HEK293 (cell line): ENCODE data around the gene AQP1.

Source experiments
- CTCF ChIA-PET: fragments of 350-600 bp; formaldehyde crosslinking; extraction: SDS; loops from one replicate; lab custom pipeline; 2021; ENCODE audit warnings: antibody characterized with exemption; lab: Yijun Ruan, JAX
- POLR2A ChIA-PET: fragments of 300-600 bp; formaldehyde crosslinking; extraction: SDS; loops from one replicate; lab custom pipeline; 2020; ENCODE audit warnings: antibody characterized with exemption, inconsistent platforms; lab: Yijun Ruan, JAX
- H3K27ac ChIP-seq: fragments of 200-500 bp; sonication (Bioruptor generic); 2 replicates; pipeline ENCODE4 v1.5.1; 2014; ENCODE audit warnings: low read depth, low read length, control low read depth, inconsistent platforms; ENCODE audit errors: extremely low read depth
- H3K36me3 ChIP-seq, 2 experiments: fragments of 200-500 bp in 1 of 2; sonication (Bioruptor generic) in 1 of 2; 1 replicate in 1 of 2; 2 replicates in 1 of 2; pipeline ENCODE4 v1.5.1; 2014 to 2017; ENCODE audit warnings: inconsistent platforms in 2 of 2, low read length in 2 of 2; ENCODE audit not compliant: control insufficient read depth in 2 of 2, insufficient read depth in 1 of 2
- H3K4me1 ChIP-seq: fragments of 200-500 bp; sonication (Bioruptor generic); 2 replicates; pipeline ENCODE4 v1.5.1; 2014; ENCODE audit warnings: mild to moderate bottlenecking, low read length, inconsistent platforms; ENCODE audit not compliant: control insufficient read depth, insufficient read depth
- H3K4me3 ChIP-seq: 2 replicates; pipeline ENCODE4 v1.5.1; 2011; ENCODE audit warnings: low read depth, mild to moderate bottlenecking, control low read depth, low read length, moderate library complexity
- H3K9me3 ChIP-seq: fragments of 200-500 bp; sonication (Bioruptor generic); 2 replicates; pipeline ENCODE4 v1.5.1; 2014; ENCODE audit warnings: low read depth, low read length, inconsistent platforms; ENCODE audit not compliant: control insufficient read depth, insufficient read depth
- BCL6B ChIP-seq: fragments of 450-650 bp; formaldehyde crosslinking; IDR thresholded peaks from 2 replicates; pipeline ENCODE4 v1.5.1; 2017; ENCODE audit warnings: missing biosample characterization, missing genetic modification characterization
- GFI1B ChIP-seq: fragments of 450-650 bp; formaldehyde crosslinking; IDR thresholded peaks from 2 replicates; pipeline ENCODE4 v1.5.1; 2016; ENCODE audit warnings: missing biosample characterization, missing genetic modification characterization
- KLF16 ChIP-seq: fragments of 450-650 bp; formaldehyde crosslinking; IDR thresholded peaks from 2 replicates; pipeline ENCODE4 v1.5.1; 2017; ENCODE audit warnings: missing biosample characterization, missing genetic modification characterization
- OVOL3 ChIP-seq: fragments of 450-650 bp; formaldehyde crosslinking; IDR thresholded peaks from 2 replicates; pipeline ENCODE4 v1.5.1; 2016; ENCODE audit warnings: missing biosample characterization, missing genetic modification characterization
- SP2 ChIP-seq: fragments of 450-650 bp; formaldehyde crosslinking; IDR thresholded peaks from 2 replicates; pipeline ENCODE4 v1.5.1; 2016; ENCODE audit warnings: missing biosample characterization, missing genetic modification characterization
- WT1 ChIP-seq: fragments of 450-650 bp; formaldehyde crosslinking; IDR thresholded peaks from 2 replicates; pipeline ENCODE4 v1.5.1; 2016; ENCODE audit warnings: missing biosample characterization, missing genetic modification characterization
- ZNF133 ChIP-seq: fragments of 450-650 bp; formaldehyde crosslinking; IDR thresholded peaks from 2 replicates; pipeline ENCODE4 v1.5.1; 2016; ENCODE audit warnings: missing biosample characterization, missing genetic modification characterization
- ZNF140 ChIP-seq: fragments of 450-650 bp; formaldehyde crosslinking; IDR thresholded peaks from 2 replicates; pipeline ENCODE4 v1.5.1; 2016; ENCODE audit warnings: missing biosample characterization, missing genetic modification characterization
- ZNF175 ChIP-seq: fragments of 450-650 bp; formaldehyde crosslinking; IDR thresholded peaks from 2 replicates; pipeline ENCODE4 v1.5.1; 2016; ENCODE audit warnings: missing biosample characterization, missing genetic modification characterization
- ZNF202 ChIP-seq: fragments of 450-650 bp; formaldehyde crosslinking; IDR thresholded peaks from 2 replicates; pipeline ENCODE4 v1.5.1; 2016; ENCODE audit warnings: missing biosample characterization, missing genetic modification characterization, borderline replicate concordance
- ZNF221 ChIP-seq: fragments of 450-650 bp; formaldehyde crosslinking; IDR thresholded peaks from 2 replicates; pipeline ENCODE4 v1.5.1; 2017; ENCODE audit warnings: missing biosample characterization, missing genetic modification characterization, borderline replicate concordance
- ZNF223 ChIP-seq: fragments of 450-650 bp; formaldehyde crosslinking; IDR thresholded peaks from 2 replicates; pipeline ENCODE4 v1.5.1; 2016; ENCODE audit warnings: missing biosample characterization, missing genetic modification characterization
- ZNF24 ChIP-seq: fragments of 450-650 bp; formaldehyde crosslinking; IDR thresholded peaks from 2 replicates; pipeline ENCODE4 v1.5.1; 2016; ENCODE audit warnings: missing biosample characterization, missing genetic modification characterization
- ZNF426 ChIP-seq: fragments of 450-650 bp; formaldehyde crosslinking; IDR thresholded peaks from 2 replicates; pipeline ENCODE4 v1.5.1; 2017; ENCODE audit warnings: missing biosample characterization, missing genetic modification characterization, mild to moderate bottlenecking, inconsistent platforms, moderate library complexity
- ZNF549 ChIP-seq: fragments of 450-650 bp; IDR thresholded peaks from 2 replicates; pipeline ENCODE4 v1.5.1; 2018; ENCODE audit warnings: missing biosample characterization, missing genetic modification characterization, mild to moderate bottlenecking, inconsistent platforms, moderate library complexity
- ZNF654 ChIP-seq: fragments of 450-650 bp; formaldehyde crosslinking; IDR thresholded peaks from 2 replicates; pipeline ENCODE4 v1.5.1; 2016; ENCODE audit warnings: low read depth, missing biosample characterization, missing genetic modification characterization
- ZNF777 ChIP-seq: fragments of 450-650 bp; formaldehyde crosslinking; IDR thresholded peaks from 2 replicates; pipeline ENCODE4 v1.5.1; 2017; ENCODE audit warnings: missing biosample characterization, missing genetic modification characterization, borderline replicate concordance
- ZSCAN16 ChIP-seq: fragments of 450-650 bp; formaldehyde crosslinking; IDR thresholded peaks from 2 replicates; pipeline ENCODE4 v1.5.1; 2016; ENCODE audit warnings: missing biosample characterization, missing genetic modification characterization
- TF ChIP-seq, protein P1 (sequence below): fragments of 450-650 bp; formaldehyde crosslinking; IDR thresholded peaks from 2 replicates; pipeline ENCODE4 v1.5.1; 2017; ENCODE audit warnings: missing biosample characterization, missing genetic modification characterization
- TF ChIP-seq, protein P2 (sequence below): fragments of 450-650 bp; formaldehyde crosslinking; IDR thresholded peaks from 2 replicates; pipeline ENCODE4 v1.5.1; 2016; ENCODE audit warnings: missing biosample characterization, missing genetic modification characterization

AQP1 gene

GRCh38 chr7:30941582-30942323, 30.1 kb downstream of the AQP1 start:
- H3K4me1 ChIP-seq: no peaks in the 10 kb centered on the region
- H3K9me3 ChIP-seq: no peaks in the 10 kb centered on the region
- CTCF ChIA-PET: interaction anchor here (0.6 to 1.2 kb wide), 3 partner anchors 32 to 181 kb away, joined by 3 to 4 read pairs (median 4); no protein-coding TSS in a partner anchor
- TF ChIP-seq OVOL3: no peak
- no peak for TF ChIP-seq ZNF202 (tag by site-specific recombination)
- no peak for TF ChIP-seq ZNF549
- TF ChIP-seq ZNF221 (tag by site-specific recombination): no peak
- no peaks in the 10 kb centered on the region for H3K36me3 ChIP-seq
- POLR2A ChIA-PET: no interaction called here
- no peak overlapping the region for H3K4me3 ChIP-seq
- no peak overlapping the region for H3K27ac ChIP-seq

DNA sequence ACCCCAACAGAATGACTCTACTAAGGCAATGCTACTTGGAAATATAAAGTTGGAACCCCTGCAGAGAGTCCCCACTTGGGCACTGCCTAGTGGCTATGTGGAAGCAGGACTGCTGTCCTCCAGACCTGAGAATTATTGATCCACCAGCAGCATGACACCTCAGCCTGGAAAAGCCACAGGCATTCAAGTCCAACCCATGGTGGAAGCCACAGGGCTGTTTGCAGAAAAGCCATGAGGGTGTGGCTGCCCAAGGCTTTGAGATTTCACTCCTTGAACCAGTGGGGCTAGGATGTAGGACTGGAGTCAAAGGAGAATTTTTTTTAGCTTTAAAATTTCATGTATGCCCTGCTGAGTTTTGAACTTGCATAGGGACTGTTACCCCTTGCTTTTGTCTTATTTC, 38.5 kb downstream of the AQP1 start:
- POLR2A ChIA-PET: no interaction called here
- Histone ChIP-seq H3K36me3 (no peaks in the 10 kb centered on the region), H3K27ac (no peak overlapping the region), H3K4me3 (no peak overlapping the region), H3K9me3 (no peaks in the 10 kb centered on the region)
- CTCF ChIA-PET: interaction anchor here (1.5 kb wide), 1 partner anchor 11 kb away, joined by 8 read pairs; no protein-coding TSS in a partner anchor
- TF ChIP-seq ZNF175 (tag by site-specific recombination): no peak
- no peak for TF ChIP-seq ZNF777 (tag by site-specific recombination)
- TF ChIP-seq ZNF654: no peak
- no peak for TF ChIP-seq BCL6B (tag by site-specific recombination)
- TF ChIP-seq WT1 (tag by site-specific recombination): no peak
- no peak for TF ChIP-seq GFI1B (tag by site-specific recombination)
- no peak for TF ChIP-seq ZNF24 (tag by site-specific recombination)
- TF ChIP-seq ZNF426 (tag by site-specific recombination): no peak
- no peak for TF ChIP-seq ZNF133 (tag by site-specific recombination)
- TF ChIP-seq KLF16: no peak
- no peak for TF ChIP-seq ZNF140 (tag by site-specific recombination)
- no peak for TF ChIP-seq SP2
- TF ChIP-seq, protein P1, sequence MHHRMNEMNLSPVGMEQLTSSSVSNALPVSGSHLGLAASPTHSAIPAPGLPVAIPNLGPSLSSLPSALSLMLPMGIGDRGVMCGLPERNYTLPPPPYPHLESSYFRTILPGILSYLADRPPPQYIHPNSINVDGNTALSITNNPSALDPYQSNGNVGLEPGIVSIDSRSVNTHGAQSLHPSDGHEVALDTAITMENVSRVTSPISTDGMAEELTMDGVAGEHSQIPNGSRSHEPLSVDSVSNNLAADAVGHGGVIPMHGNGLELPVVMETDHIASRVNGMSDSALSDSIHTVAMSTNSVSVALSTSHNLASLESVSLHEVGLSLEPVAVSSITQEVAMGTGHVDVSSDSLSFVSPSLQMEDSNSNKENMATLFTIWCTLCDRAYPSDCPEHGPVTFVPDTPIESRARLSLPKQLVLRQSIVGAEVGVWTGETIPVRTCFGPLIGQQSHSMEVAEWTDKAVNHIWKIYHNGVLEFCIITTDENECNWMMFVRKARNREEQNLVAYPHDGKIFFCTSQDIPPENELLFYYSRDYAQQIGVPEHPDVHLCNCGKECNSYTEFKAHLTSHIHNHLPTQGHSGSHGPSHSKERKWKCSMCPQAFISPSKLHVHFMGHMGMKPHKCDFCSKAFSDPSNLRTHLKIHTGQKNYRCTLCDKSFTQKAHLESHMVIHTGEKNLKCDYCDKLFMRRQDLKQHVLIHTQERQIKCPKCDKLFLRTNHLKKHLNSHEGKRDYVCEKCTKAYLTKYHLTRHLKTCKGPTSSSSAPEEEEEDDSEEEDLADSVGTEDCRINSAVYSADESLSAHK: no peak
- TF ChIP-seq, all 188 proteins: peak for 0
- no peaks in the 10 kb centered on the region for H3K4me1 ChIP-seq

DNA sequence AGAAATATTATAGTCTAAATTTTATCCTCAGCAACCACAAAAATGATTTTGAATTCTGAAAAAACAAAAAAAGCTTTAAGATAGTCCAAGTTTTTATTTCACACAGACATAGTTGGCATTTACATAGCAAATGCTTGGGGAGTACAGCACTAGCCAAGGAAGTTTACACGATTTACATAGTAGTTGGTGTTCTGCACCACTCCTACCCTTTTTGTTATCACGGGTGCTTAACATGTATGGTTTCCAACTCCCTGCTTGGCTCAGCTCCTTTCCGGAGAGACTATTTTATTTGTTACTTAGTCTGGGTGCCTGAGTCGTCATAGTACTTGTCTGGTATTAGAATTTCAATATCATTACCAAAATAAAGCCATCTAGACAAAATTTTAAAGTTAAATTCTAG, 43.3 kb downstream of the AQP1 start:
- Histone ChIP-seq H3K36me3 (no peaks in the 10 kb centered on the region), H3K4me3 (no peak overlapping the region), H3K27ac (no peak overlapping the region), H3K9me3 (no peaks in the 10 kb centered on the region), H3K4me1 (no peaks in the 10 kb centered on the region)
- ChIA-PET POLR2A (no interaction called here), CTCF (interaction anchor here (0.5 to 2.1 kb wide), 3 partner anchors 16 to 52 kb away, joined by 3 to 6 read pairs (median 6); no protein-coding TSS in a partner anchor)
- TF ChIP-seq, protein P2, sequence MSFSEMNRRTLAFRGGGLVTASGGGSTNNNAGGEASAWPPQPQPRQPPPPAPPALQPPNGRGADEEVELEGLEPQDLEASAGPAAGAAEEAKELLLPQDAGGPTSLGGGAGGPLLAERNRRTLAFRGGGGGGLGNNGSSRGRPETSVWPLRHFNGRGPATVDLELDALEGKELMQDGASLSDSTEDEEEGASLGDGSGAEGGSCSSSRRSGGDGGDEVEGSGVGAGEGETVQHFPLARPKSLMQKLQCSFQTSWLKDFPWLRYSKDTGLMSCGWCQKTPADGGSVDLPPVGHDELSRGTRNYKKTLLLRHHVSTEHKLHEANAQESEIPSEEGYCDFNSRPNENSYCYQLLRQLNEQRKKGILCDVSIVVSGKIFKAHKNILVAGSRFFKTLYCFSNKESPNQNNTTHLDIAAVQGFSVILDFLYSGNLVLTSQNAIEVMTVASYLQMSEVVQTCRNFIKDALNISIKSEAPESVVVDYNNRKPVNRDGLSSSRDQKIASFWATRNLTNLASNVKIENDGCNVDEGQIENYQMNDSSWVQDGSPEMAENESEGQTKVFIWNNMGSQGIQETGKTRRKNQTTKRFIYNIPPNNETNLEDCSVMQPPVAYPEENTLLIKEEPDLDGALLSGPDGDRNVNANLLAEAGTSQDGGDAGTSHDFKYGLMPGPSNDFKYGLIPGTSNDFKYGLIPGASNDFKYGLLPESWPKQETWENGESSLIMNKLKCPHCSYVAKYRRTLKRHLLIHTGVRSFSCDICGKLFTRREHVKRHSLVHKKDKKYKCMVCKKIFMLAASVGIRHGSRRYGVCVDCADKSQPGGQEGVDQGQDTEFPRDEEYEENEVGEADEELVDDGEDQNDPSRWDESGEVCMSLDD (tag by site-specific recombination): no peak
- TF ChIP-seq ZSCAN16 (no peak), ZNF223 (tag by site-specific recombination) (no peak)
